ENCODE results near the gene FAM222A. TPM values are rescaled to one million over a fixed set of nuclear protein-coding genes. Genes with fewer than 3 reads are reported as not detected.

Gene FAM222A
- total RNA-seq, 2 donors from 2014 or later, result 0.62 to 0.79 TPM

Other genes starting within 250 kb of the FAM222A start
- 100 to 1,000 TPM; 136 to 138 TPM for gene KCTD10, start 236.5 kb upstream of the FAM222A start, total RNA-seq
- 10 to 100 TPM; 29.5 to 34.9 TPM for gene UBE3B, start 236.2 kb upstream of the FAM222A start, total RNA-seq
- gene MMAB, start 140.3 kb upstream of the FAM222A start, total RNA-seq, result 10 to 100 TPM; 17.9 to 20.0 TPM
- 1 to 10 TPM; 9.1 TPM for gene MVK, start 140.0 kb upstream of the FAM222A start, total RNA-seq
- gene TRPV4, start 119.6 kb downstream of the FAM222A start, total RNA-seq, result 1 to 10 TPM; 1.1 to 2.0 TPM
- 10 to 100 TPM; 34.9 to 36.4 TPM for gene GLTP, start 166.7 kb downstream of the FAM222A start, total RNA-seq
- gene TCHP, start 186.4 kb downstream of the FAM222A start, total RNA-seq, result 10 to 100 TPM in 1 of 2 donors, 1 to 10 TPM in 1; 9.3 to 13.8 TPM

Data from posterior vena cava (tissue), 2 donors.